OCI-LY7 (cell line): Measurements from ENCODE around the gene PLCB1. TPM values are rescaled to one million over a fixed set of nuclear protein-coding genes. Genes with fewer than 3 reads are reported as not detected.

Source experiments
- BruUV-seq: library from RNA; stranded (reverse); fragments of 400-500 nt; replicated peaks from 2 replicates; lab custom pipeline; 2021; lab: Mats Ljungman, UMichigan
- CTCF ChIA-PET: fragments of 300-600 bp; sonication (Branson Sonifier 250); formaldehyde crosslinking; loops from one replicate; lab custom pipeline; 2022; ENCODE audit warnings: antibody characterized with exemption; ENCODE audit not compliant: unreplicated experiment; lab: Charles Lee
- POLR2A ChIA-PET: fragments of 300-600 bp; sonication (Branson Sonifier 250); formaldehyde crosslinking; loops from one replicate; lab custom pipeline; 2022; ENCODE audit warnings: antibody characterized with exemption; lab: Charles Lee
- DNase-seq: peaks from one replicate; pipeline ENCODE4 v3.0.0-alpha.2; 2015; ENCODE audit warnings: low spot score
- H2AFZ ChIP-seq: fragments of 200-600 bp; sonication (generic), shearing (Covaris generic); 2 replicates; pipeline ENCODE4 v1.6.1; 2014; ENCODE audit warnings: mild to moderate bottlenecking, antibody characterized with exemption, low read length, moderate library complexity
- H3K27ac ChIP-seq: fragments of 200-600 bp; sonication (generic); 2 replicates; pipeline ENCODE4 v1.5.1; 2014; ENCODE audit warnings: mixed run types, low read depth, mild to moderate bottlenecking, moderate library complexity, low read length, inconsistent platforms; ENCODE audit not compliant: poor library complexity, severe bottlenecking
- H3K36me3 ChIP-seq: fragments of 200-600 bp; sonication (generic); 2 replicates; pipeline ENCODE4 v1.6.1; 2014; ENCODE audit warnings: mild to moderate bottlenecking, antibody characterized with exemption, low read length, moderate library complexity, mixed read lengths; ENCODE audit not compliant: insufficient read depth
- H3K4me1 ChIP-seq: fragments of 200-600 bp; sonication (generic); 2 replicates; pipeline ENCODE4 v1.5.1; 2014; ENCODE audit warnings: mild to moderate bottlenecking, low read length; ENCODE audit not compliant: insufficient read depth, poor library complexity, severe bottlenecking
- H3K4me2 ChIP-seq: fragments of 200-600 bp; sonication (generic); 2 replicates; pipeline ENCODE4 v1.6.1; 2014; ENCODE audit warnings: mild to moderate bottlenecking, low read length
- H3K4me3 ChIP-seq: fragments of 200-600 bp; sonication (generic); 2 replicates; pipeline ENCODE4 v1.5.1; 2014; ENCODE audit warnings: mild to moderate bottlenecking, low read depth, low read length; ENCODE audit not compliant: poor library complexity, severe bottlenecking
- H3K79me2 ChIP-seq: fragments of 200-600 bp; sonication (generic); 2 replicates; pipeline ENCODE4 v1.6.1; 2016; ENCODE audit warnings: low read depth, mild to moderate bottlenecking, low read length, moderate library complexity, mixed read lengths; ENCODE audit not compliant: insufficient read depth
- H3K9me2 ChIP-seq: fragments of 200-600 bp; sonication (generic); 2 replicates; pipeline ENCODE4 v1.6.1; 2016; ENCODE audit warnings: mild to moderate bottlenecking, low read length, mixed read lengths; ENCODE audit not compliant: insufficient read depth
- H3K9me3 ChIP-seq: fragments of 200-600 bp; sonication (generic); 2 replicates; pipeline ENCODE4 v1.6.1; 2014; ENCODE audit warnings: mild to moderate bottlenecking, mixed run types, low read length, mixed read lengths
- H4K20me1 ChIP-seq: fragments of 200-600 bp; sonication (generic); 2 replicates; pipeline ENCODE4 v1.6.1; 2014; ENCODE audit warnings: mild to moderate bottlenecking, antibody characterized with exemption, low read length, moderate library complexity, mixed read lengths; ENCODE audit not compliant: insufficient read depth
- CTCF ChIP-seq: fragments of 200-600 bp; sonication (generic); conservative IDR thresholded peaks from 2 replicates; pipeline ENCODE4 v1.5.1; 2014; ENCODE audit warnings: mild to moderate bottlenecking, antibody characterized with exemption, low read length, moderate library complexity, mixed read lengths
- EZH2phosphoT487 ChIP-seq: fragments of 200-600 bp; sonication (generic); IDR thresholded peaks from 2 replicates; pipeline ENCODE4 v1.6.1; 2018; ENCODE audit warnings: low read depth, borderline replicate concordance, mild to moderate bottlenecking, mixed run types, antibody characterized with exemption, low read length, moderate library complexity, mixed read lengths
- intact Hi-C: fragments of 100-400 bp; cut with micrococcal nuclease; formaldehyde crosslinking; loops from one replicate; pipeline ENCODE4 v1.10.0; 2022; ENCODE audit not compliant: unreplicated experiment
- total RNA-seq, 2 experiments: library from RNA; depleted of rRNA in 1 of 2; stranded (reverse); fragments of >200 nt in 1 of 2; shearing (Covaris generic) in 1 of 2; gene quantifications; 2 replicates each; pipeline ENCODE4 v1.2.3, GENCODE V29; 2014 to 2022

The PLCB1 gene
- total RNA-seq, 2 experiments from 2014 or later = 14.6 to 30.5 TPM

- no peak overlapping the region for H3K4me3 ChIP-seq
- TF ChIP-seq EZH2phosphoT487 = no peak
- no peak for TF ChIP-seq CTCF
- DNase-seq = no peak
- no peaks in the 10 kb centered on the region for H4K20me1 ChIP-seq
- no peaks in the 10 kb centered on the region for H3K36me3 ChIP-seq
- H3K4me2 ChIP-seq = no peak overlapping the region
- H3K9me3 ChIP-seq = no peaks in the 10 kb centered on the region
- ChIA-PET POLR2A (interaction anchor here (0.5 kb wide), 1 partner anchor 43 kb away, joined by 3 read pairs; no protein-coding TSS in a partner anchor), CTCF (no interaction called here)
- intact Hi-C loops = no loop called here
- no peak overlapping the region for H2AFZ ChIP-seq
- no TSS peak for BruUV-seq
- H3K4me1 ChIP-seq = no peaks in the 10 kb centered on the region
- no peaks in the 10 kb centered on the region for H3K9me2 ChIP-seq
- H3K27ac ChIP-seq = no peak overlapping the region
- H3K79me2 ChIP-seq = no peaks in the 10 kb centered on the region
These were observed 84.5 kb downstream of the PLCB1 start for GRCh38 chr20:8216375-8217200.

- intact Hi-C loops = no loop called here
- BruUV-seq = no TSS peak
- H3K27ac ChIP-seq = no peak overlapping the region
- DNase-seq = no peak
- ChIA-PET POLR2A (interaction anchor here (0.6 to 1.2 kb wide), 2 partner anchors 14 to 170 kb away, joined by 3 read pairs; no protein-coding TSS in a partner anchor), CTCF (interaction anchor here (0.5 kb wide), 1 partner anchor 283 kb away, joined by 3 read pairs; no protein-coding TSS in a partner anchor)
- H3K4me1 ChIP-seq = no peaks in the 10 kb centered on the region
- no peak overlapping the region for H3K4me2 ChIP-seq
- H3K79me2 ChIP-seq = no peaks in the 10 kb centered on the region
- H3K4me3 ChIP-seq = no peak overlapping the region
- no peak overlapping the region for H2AFZ ChIP-seq
- no peaks in the 10 kb centered on the region for H3K36me3 ChIP-seq
- no peaks in the 10 kb centered on the region for H3K9me3 ChIP-seq
- H4K20me1 ChIP-seq = no peaks in the 10 kb centered on the region
- TF ChIP-seq CTCF (no peak), EZH2phosphoT487 (no peak)
- H3K9me2 ChIP-seq = no peaks in the 10 kb centered on the region
These were observed 86.8 kb downstream of the PLCB1 start for GRCh38 chr20:8218861-8219260.

- BruUV-seq = no TSS peak
- Histone ChIP-seq H3K9me2 (no peaks in the 10 kb centered on the region), H4K20me1 (no peaks in the 10 kb centered on the region), H2AFZ (no peak overlapping the region), H3K79me2 (no peaks in the 10 kb centered on the region), H3K4me2 (no peak overlapping the region), H3K27ac (no peak overlapping the region), H3K9me3 (no peaks in the 10 kb centered on the region), H3K4me3 (no peak overlapping the region), H3K36me3 (no peaks in the 10 kb centered on the region), H3K4me1 (no peaks in the 10 kb centered on the region)
- POLR2A ChIA-PET = interaction anchor here (0.6 to 1.2 kb wide), 2 partner anchors 88 to 169 kb away, joined by 3 read pairs; no protein-coding TSS in a partner anchor
- TF ChIP-seq CTCF = no peak
- no peak for TF ChIP-seq EZH2phosphoT487
- CTCF ChIA-PET = no interaction called here
- intact Hi-C loops = no loop called here
- no peak for DNase-seq
These were observed 87.3 kb downstream of the PLCB1 start for GRCh38 chr20:8219403-8219802.
